Liver (tissue), 9 donors: ENCODE measurements around the gene AFM. TPM values are rescaled to one million over a fixed set of nuclear protein-coding genes. Genes with fewer than 3 reads are reported as not detected.

Experiments
- DNase-seq: peaks from one replicate; pipeline ENCODE4 v3.0.0-alpha.2; 2017; ENCODE audit warnings: low spot score
- H3K27ac ChIP-seq, 2 donors: one replicate each; pipeline ENCODE4 v1.7.0; 2013; ENCODE audit warnings: inconsistent platforms in 2 of 2, low read length in 2 of 2, control low read depth in 1 of 2, low read depth in 1 of 2, mild to moderate bottlenecking in 1 of 2
- H3K27me3 ChIP-seq, 4 donors: one replicate each; pipeline versions ENCODE4 v1.6.1 to v1.7.0; 2013; ENCODE audit warnings: low read length in 3 of 4, inconsistent platforms in 1 of 4, mild to moderate bottlenecking in 1 of 4, moderate library complexity in 1 of 4; ENCODE audit not compliant: control insufficient read depth in 4 of 4, insufficient read depth in 4 of 4
- H3K36me3 ChIP-seq, 4 donors: one replicate each; pipeline versions ENCODE4 v1.6.1 to v1.7.0; 2013; ENCODE audit warnings: low read length in 3 of 4, mild to moderate bottlenecking in 3 of 4, low read depth in 1 of 4, moderate library complexity in 1 of 4; ENCODE audit not compliant: control insufficient read depth in 4 of 4, insufficient read depth in 3 of 4
- H3K4me1 ChIP-seq, 4 donors: one replicate each; pipeline versions ENCODE4 v1.6.1 to v1.7.0; 2013; ENCODE audit warnings: low read length in 3 of 4, mild to moderate bottlenecking in 3 of 4, moderate library complexity in 1 of 4; ENCODE audit not compliant: control insufficient read depth in 4 of 4, insufficient read depth in 4 of 4
- H3K4me3 ChIP-seq, 3 donors: one replicate each; pipeline versions ENCODE4 v1.6.1 to v1.7.0; 2013; ENCODE audit warnings: low read length in 3 of 3, control low read depth in 1 of 3, low read depth in 1 of 3, mild to moderate bottlenecking in 1 of 3
- H3K9ac ChIP-seq, 2 donors: one replicate each; pipeline ENCODE4 v1.7.0; 2013; ENCODE audit warnings: low read length in 2 of 2, mild to moderate bottlenecking in 2 of 2, moderate library complexity in 2 of 2, control low read depth in 1 of 2, low read depth in 1 of 2
- H3K9me3 ChIP-seq, 4 donors: one replicate each; pipeline versions ENCODE4 v1.6.1 to v1.7.0; 2013; ENCODE audit warnings: low read length in 3 of 4; ENCODE audit not compliant: control insufficient read depth in 4 of 4
- EGR1 ChIP-seq, 2 donors: IDR thresholded peaks; 2 replicates each; pipeline ENCODE4 v1.6.1; 2016 to 2018; ENCODE audit warnings: antibody characterized with exemption in 2 of 2, low read depth in 2 of 2
- FOXA1 ChIP-seq: IDR thresholded peaks from 2 replicates; pipeline ENCODE4 v1.6.1; 2016; ENCODE audit warnings: antibody characterized with exemption
- FOXA2 ChIP-seq: IDR thresholded peaks from 2 replicates; pipeline ENCODE4 v1.6.1; 2016; ENCODE audit warnings: antibody characterized with exemption
- GABPA ChIP-seq, 2 donors: IDR thresholded peaks in 1 of 2; conservative IDR thresholded peaks in 1 of 2; 2 replicates each; pipeline ENCODE4 v1.6.1; 2016; ENCODE audit warnings: antibody characterized with exemption in 2 of 2, mild to moderate bottlenecking in 1 of 2, moderate library complexity in 1 of 2
- HNF4A ChIP-seq, 2 donors: conservative IDR thresholded peaks; 2 replicates each; pipeline ENCODE4 v1.6.1; 2016; ENCODE audit warnings: antibody characterized with exemption in 2 of 2, mild to moderate bottlenecking in 2 of 2
- HNF4G ChIP-seq: IDR thresholded peaks from 2 replicates; pipeline ENCODE4 v1.6.1; 2016; ENCODE audit warnings: antibody characterized with exemption
- JUND ChIP-seq, 2 donors: IDR thresholded peaks; 2 replicates each; pipeline ENCODE4 v1.6.1; 2016; ENCODE audit warnings: antibody characterized with exemption in 2 of 2
- NR2F2 ChIP-seq: IDR thresholded peaks from 2 replicates; pipeline ENCODE4 v1.6.1; 2016; ENCODE audit warnings: antibody characterized with exemption
- RAD21 ChIP-seq, 2 donors: IDR thresholded peaks; 2 replicates each; pipeline ENCODE4 v1.6.1; 2016; ENCODE audit warnings: antibody characterized with exemption in 2 of 2, mild to moderate bottlenecking in 2 of 2
- RXRA ChIP-seq, 2 donors: IDR thresholded peaks; 2 replicates each; pipeline ENCODE4 v1.6.1; 2017 to 2018; ENCODE audit warnings: antibody characterized with exemption in 2 of 2, mild to moderate bottlenecking in 1 of 2
- SP1 ChIP-seq: IDR thresholded peaks from 2 replicates; pipeline ENCODE4 v1.6.1; 2018; ENCODE audit warnings: antibody characterized with exemption, mild to moderate bottlenecking
- TAF1 ChIP-seq: conservative IDR thresholded peaks from 2 replicates; pipeline ENCODE4 v1.6.1; 2016; ENCODE audit warnings: antibody characterized with exemption, mild to moderate bottlenecking
- YY1 ChIP-seq: IDR thresholded peaks from 2 replicates; pipeline ENCODE4 v1.6.1; 2016; ENCODE audit warnings: antibody characterized with exemption, mild to moderate bottlenecking
- WGBS: extraction: QIAGEN DNeasy Blood & Tissue Kit; methylation state at CpG from one replicate; pipeline ENCODE4 v1.1.7; 2013; 5-methylcytosine and 5-hydroxymethylcytosine counted together
- polyA plus RNA-seq, 2 donors: library from polyadenylated mRNA; stranded (reverse) in 1 of 2; unstranded in 1 of 2; fragments of 200-250 nt in 1 of 2; fragments of >200 nt in 1 of 2; fragmentation: Nextera tagmentation in 1 of 2; extraction: Ambion mirVana in 1 of 2; gene quantifications; one replicate each; pipeline versions ENCODE4 v1.2.1 to v1.2.3, GENCODE V29; 2013 to 2015
- total RNA-seq, 2 donors: library from RNA; depleted of rRNA; stranded (reverse); fragments of >200 nt; gene quantifications; one replicate each; pipeline ENCODE4 v1.2.3, GENCODE V29; 2014
- TF ChIP-seq, protein P1 (sequence below): IDR thresholded peaks from 2 replicates; pipeline ENCODE4 v1.6.1; 2016; ENCODE audit warnings: antibody characterized with exemption
- TF ChIP-seq, protein P2 (sequence below): fragments of 150-350 bp; IDR thresholded peaks from 2 replicates; pipeline ENCODE4 v1.5.1; 2017; ENCODE audit warnings: improper control_type of control experiment, low read depth, low read length; ENCODE audit not compliant: missing input control
- TF ChIP-seq, protein P3 (sequence below): IDR thresholded peaks from 2 replicates; pipeline ENCODE4 v1.6.1; 2016; ENCODE audit warnings: antibody characterized with exemption
- TF ChIP-seq, protein P4 (sequence below): IDR thresholded peaks from 2 replicates; pipeline ENCODE4 v1.6.1; 2016; ENCODE audit warnings: antibody characterized with exemption, mild to moderate bottlenecking
- TF ChIP-seq, protein P5 (sequence below): IDR thresholded peaks from 2 replicates; pipeline ENCODE4 v1.6.1; 2016; ENCODE audit warnings: antibody characterized with exemption
- donor health status: healthy.
- donor health status: healthy.
- donor health status: healthy.
- donor health status: healthy.
- donor health status: healthy.

AFM gene
- total and polyA plus RNA-seq, 4 donors, result 40.1 to 274 (median 164) TPM

DNA sequence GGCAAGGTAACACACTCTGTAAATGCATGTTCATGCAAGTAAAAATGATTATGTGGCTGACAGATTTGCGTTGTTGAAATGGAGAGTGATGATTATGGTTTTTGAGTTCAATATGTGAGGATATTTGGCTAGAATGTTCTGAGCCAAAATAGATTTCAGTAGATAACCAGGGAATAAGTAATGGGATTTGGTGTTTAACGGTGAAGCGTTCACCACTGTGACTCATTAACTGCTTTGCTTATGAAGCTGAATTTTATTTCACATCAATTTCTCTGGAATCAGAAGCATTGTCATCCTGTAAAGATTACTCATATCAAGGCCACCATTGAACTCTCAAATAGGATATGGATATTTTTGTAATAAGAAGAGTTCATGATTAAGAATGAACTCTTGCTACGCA, 33.9 kb upstream of the AFM start:
- no peak overlapping the region for H3K9ac ChIP-seq
- H3K9me3 ChIP-seq, result no peaks in the 10 kb centered on the region
- no peak overlapping the region for H3K27ac ChIP-seq
- no peak overlapping the region for H3K4me3 ChIP-seq
- no peaks in the 10 kb centered on the region for H3K27me3 ChIP-seq
- DNase-seq, result no peak
- H3K36me3 ChIP-seq, result no peaks in the 10 kb centered on the region
- peaks cover 3 to 32% (median 6%) of the 10 kb centered on the region in 4 donors for H3K4me1 ChIP-seq
- WGBS, result 67% methylated on average over 4 of the region's 4 CpGs
- TF ChIP-seq JUND (IDR thresholded peaks at IDR 0.05) (no peak), FOXA1 (no peak), TAF1 (no peak), YY1 (peak; percentile 0)

DNA sequence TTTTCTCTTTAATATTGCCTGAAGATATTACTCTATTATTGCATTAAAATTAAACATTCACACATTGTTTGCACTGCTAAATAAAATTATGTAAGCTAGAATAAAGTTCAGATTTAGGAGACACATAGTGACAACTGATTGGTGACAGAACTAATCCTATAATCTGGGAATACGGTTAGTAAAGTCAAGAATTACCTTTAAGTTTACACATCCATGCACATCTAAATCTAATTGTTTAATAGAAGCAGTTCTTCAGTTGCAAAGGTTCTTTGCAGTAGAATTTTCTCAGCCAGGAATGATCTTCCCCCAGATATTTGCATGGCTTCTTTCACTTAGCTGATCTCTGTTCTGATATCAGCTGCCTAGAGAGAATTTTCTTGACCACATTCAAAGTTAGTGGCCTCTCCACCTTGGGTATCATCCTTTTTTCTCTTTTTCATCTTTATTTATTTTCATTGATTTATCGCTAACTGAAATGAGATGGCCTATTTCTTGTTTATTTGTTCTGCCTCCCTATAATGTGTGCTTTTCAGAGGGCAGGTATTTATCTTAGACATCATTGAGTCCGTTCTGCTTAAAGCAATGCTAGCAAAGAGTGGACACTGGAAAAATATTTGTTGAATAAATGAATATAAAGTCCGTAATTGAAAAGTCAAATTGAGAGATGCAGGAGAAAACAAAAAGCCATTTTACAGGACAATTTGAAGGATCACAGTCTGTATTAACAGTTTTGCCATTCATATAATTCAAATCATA, 32.9 kb upstream of the AFM start:
- TF ChIP-seq, protein P1, sequence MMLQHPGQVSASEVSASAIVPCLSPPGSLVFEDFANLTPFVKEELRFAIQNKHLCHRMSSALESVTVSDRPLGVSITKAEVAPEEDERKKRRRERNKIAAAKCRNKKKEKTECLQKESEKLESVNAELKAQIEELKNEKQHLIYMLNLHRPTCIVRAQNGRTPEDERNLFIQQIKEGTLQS, result no peak
- no peak for TF ChIP-seq JUND (IDR thresholded peaks at IDR 0.05)
- TF ChIP-seq GABPA (IDR thresholded peaks at IDR 0.05 in 1 of 2, conservative IDR thresholded peaks at IDR 0.05 in 1 of 2), result no peak
- peak; percentile 13 for TF ChIP-seq YY1
- no peak for DNase-seq
- Histone ChIP-seq H3K27ac (no peak overlapping the region), H3K27me3 (no peaks in the 10 kb centered on the region), H3K4me1 (peaks cover 4 to 41% (median 11%) of the 10 kb centered on the region in 4 donors), H3K9ac (no peak overlapping the region), H3K36me3 (no peaks in the 10 kb centered on the region), H3K9me3 (no peaks in the 10 kb centered on the region), H3K4me3 (no peak overlapping the region)
- WGBS, result 57% methylated on average over 4 of the region's 4 CpGs

DNA sequence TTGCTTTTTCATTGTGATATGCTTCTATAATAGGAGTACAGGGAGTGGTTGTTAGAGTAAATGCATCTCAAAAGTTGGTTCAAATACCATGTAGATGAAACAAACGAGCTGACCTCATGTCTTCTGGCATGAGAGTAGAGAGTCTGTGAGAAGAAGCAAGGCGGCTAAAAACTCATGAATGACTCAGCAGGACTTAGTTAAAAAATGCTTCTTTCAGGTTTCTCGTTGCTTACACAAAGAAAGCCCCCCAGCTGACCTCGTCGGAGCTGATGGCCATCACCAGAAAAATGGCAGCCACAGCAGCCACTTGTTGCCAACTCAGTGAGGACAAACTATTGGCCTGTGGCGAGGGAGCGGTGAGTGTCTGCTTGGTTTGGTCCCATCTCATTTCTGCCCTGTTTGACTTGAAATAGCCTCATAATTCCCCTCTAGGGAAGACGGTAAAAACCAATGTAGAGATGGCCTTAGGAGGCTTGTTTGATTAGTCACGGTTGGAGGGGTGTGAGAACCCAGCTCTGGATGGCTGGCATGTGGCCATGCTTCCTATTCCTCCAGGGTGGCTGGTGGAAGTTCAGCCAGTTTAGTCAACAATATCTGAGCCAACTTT, 31.0 kb upstream of the AFM start:
- H3K4me1 ChIP-seq, result peaks cover 2 to 42% (median 11%) of the 10 kb centered on the region in 4 donors
- no peak for DNase-seq
- WGBS, result 70% methylated on average over 9 of the region's 9 CpGs
- no peaks in the 10 kb centered on the region for H3K9me3 ChIP-seq
- no peak overlapping the region for H3K4me3 ChIP-seq
- TF ChIP-seq, protein P2, sequence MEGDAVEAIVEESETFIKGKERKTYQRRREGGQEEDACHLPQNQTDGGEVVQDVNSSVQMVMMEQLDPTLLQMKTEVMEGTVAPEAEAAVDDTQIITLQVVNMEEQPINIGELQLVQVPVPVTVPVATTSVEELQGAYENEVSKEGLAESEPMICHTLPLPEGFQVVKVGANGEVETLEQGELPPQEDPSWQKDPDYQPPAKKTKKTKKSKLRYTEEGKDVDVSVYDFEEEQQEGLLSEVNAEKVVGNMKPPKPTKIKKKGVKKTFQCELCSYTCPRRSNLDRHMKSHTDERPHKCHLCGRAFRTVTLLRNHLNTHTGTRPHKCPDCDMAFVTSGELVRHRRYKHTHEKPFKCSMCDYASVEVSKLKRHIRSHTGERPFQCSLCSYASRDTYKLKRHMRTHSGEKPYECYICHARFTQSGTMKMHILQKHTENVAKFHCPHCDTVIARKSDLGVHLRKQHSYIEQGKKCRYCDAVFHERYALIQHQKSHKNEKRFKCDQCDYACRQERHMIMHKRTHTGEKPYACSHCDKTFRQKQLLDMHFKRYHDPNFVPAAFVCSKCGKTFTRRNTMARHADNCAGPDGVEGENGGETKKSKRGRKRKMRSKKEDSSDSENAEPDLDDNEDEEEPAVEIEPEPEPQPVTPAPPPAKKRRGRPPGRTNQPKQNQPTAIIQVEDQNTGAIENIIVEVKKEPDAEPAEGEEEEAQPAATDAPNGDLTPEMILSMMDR, result no peak
- TF ChIP-seq, protein P3, sequence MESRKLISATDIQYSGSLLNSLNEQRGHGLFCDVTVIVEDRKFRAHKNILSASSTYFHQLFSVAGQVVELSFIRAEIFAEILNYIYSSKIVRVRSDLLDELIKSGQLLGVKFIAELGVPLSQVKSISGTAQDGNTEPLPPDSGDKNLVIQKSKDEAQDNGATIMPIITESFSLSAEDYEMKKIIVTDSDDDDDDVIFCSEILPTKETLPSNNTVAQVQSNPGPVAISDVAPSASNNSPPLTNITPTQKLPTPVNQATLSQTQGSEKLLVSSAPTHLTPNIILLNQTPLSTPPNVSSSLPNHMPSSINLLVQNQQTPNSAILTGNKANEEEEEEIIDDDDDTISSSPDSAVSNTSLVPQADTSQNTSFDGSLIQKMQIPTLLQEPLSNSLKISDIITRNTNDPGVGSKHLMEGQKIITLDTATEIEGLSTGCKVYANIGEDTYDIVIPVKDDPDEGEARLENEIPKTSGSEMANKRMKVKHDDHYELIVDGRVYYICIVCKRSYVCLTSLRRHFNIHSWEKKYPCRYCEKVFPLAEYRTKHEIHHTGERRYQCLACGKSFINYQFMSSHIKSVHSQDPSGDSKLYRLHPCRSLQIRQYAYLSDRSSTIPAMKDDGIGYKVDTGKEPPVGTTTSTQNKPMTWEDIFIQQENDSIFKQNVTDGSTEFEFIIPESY, result no peak
- no peak for TF ChIP-seq JUND (IDR thresholded peaks at IDR 0.05)
- TF ChIP-seq, protein P4, sequence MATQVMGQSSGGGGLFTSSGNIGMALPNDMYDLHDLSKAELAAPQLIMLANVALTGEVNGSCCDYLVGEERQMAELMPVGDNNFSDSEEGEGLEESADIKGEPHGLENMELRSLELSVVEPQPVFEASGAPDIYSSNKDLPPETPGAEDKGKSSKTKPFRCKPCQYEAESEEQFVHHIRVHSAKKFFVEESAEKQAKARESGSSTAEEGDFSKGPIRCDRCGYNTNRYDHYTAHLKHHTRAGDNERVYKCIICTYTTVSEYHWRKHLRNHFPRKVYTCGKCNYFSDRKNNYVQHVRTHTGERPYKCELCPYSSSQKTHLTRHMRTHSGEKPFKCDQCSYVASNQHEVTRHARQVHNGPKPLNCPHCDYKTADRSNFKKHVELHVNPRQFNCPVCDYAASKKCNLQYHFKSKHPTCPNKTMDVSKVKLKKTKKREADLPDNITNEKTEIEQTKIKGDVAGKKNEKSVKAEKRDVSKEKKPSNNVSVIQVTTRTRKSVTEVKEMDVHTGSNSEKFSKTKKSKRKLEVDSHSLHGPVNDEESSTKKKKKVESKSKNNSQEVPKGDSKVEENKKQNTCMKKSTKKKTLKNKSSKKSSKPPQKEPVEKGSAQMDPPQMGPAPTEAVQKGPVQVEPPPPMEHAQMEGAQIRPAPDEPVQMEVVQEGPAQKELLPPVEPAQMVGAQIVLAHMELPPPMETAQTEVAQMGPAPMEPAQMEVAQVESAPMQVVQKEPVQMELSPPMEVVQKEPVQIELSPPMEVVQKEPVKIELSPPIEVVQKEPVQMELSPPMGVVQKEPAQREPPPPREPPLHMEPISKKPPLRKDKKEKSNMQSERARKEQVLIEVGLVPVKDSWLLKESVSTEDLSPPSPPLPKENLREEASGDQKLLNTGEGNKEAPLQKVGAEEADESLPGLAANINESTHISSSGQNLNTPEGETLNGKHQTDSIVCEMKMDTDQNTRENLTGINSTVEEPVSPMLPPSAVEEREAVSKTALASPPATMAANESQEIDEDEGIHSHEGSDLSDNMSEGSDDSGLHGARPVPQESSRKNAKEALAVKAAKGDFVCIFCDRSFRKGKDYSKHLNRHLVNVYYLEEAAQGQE, result no peak
- TF ChIP-seq TAF1, result no peak
- no peak for TF ChIP-seq FOXA2
- TF ChIP-seq SP1, result no peak
- TF ChIP-seq YY1, result no peak
- no peak for TF ChIP-seq HNF4G
- no peak for TF ChIP-seq RXRA (IDR thresholded peaks at IDR 0.05)
- no peak for TF ChIP-seq NR2F2
- TF ChIP-seq, protein P1, result no peak
- no peak for TF ChIP-seq EGR1 (IDR thresholded peaks at IDR 0.05; ENCODE audit: low read depth in 2 of 2)
- TF ChIP-seq FOXA1, result no peak
- TF ChIP-seq GABPA (IDR thresholded peaks at IDR 0.05 in 1 of 2, conservative IDR thresholded peaks at IDR 0.05 in 1 of 2), result no peak
- TF ChIP-seq, protein P5, sequence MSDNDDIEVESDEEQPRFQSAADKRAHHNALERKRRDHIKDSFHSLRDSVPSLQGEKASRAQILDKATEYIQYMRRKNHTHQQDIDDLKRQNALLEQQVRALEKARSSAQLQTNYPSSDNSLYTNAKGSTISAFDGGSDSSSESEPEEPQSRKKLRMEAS, result no peak
- TF ChIP-seq HNF4A (conservative IDR thresholded peaks at IDR 0.05), result no peak
- TF ChIP-seq RAD21 (IDR thresholded peaks at IDR 0.05), result no peak
- H3K27ac ChIP-seq, result no peak overlapping the region
- H3K36me3 ChIP-seq, result no peaks in the 10 kb centered on the region
- H3K27me3 ChIP-seq, result no peaks in the 10 kb centered on the region
- no peak overlapping the region for H3K9ac ChIP-seq
